Subcutaneous preadipocyte (primary cell): ENCODE measurements around the gene ALDOC. TPM values are rescaled to one million over a fixed set of nuclear protein-coding genes. Genes with fewer than 3 reads are reported as not detected.

Experiments
- total RNA-seq: library from RNA; depleted of rRNA; stranded (reverse); fragments of >200 nt; gene quantifications from 2 replicates; pipeline ENCODE4 v1.2.3, GENCODE V29; 2012

ALDOC gene
- total RNA-seq, result 26.1 and 27.6 TPM in 2 replicates

DNA sequence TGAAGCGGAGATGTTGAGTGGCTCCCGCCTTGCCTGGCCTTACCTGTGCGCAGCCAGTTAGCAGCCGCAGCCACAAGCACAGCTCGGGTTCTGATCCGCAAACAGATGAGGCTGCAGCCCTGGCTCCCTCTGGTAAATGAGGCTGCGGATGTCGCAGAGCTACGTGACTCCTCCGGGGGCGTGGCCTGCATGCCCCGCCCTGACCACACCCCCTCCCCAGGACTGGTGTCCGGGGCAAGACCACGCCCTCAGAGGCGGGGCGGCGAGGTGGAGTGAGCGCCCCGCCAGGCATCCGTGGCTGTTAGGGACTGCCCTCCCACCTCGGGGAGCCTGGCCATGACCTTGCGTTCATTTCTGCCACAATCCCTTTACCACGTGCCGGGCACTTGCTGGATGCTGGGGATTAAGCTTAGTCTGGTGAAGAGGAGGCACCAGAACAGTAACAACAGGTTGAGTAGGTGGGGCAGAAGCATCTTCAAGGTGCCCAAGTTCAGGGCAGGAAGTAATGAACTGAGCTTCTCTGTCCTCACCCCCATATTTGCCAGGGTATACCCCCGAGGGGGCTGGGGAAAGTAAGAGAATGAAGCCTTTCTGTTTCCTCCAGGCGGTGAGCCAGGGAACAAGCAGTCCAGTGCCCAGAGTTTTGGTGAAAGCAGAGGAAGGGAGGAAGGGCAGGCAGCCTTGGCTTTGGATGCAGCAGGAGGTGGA is at the start of gene ALDOC:
Gene ALDOC, minus strand, starts transcription at position 138 of the 708 bp plus-strand sequence. CDS start 1,363 bp downstream, outside the sequence.

GRCh38 chr17:28613931-28614381 is 37.3 kb upstream of the ALDOC start, which contains the start of gene RSKR:
TSS of gene RSKR (minus strand) at chr17:28614185. CDS start at chr17:28614161, 24 bp downstream.

GRCh38 chr17:28598799-28599310 is 22.2 kb upstream of the ALDOC start, which contains the start of gene SPAG5:
TSS of gene SPAG5 (minus strand) at chr17:28599025. CDS start at chr17:28598946, 79 bp downstream.

GRCh38 chr17:28571361-28572122 is 5.2 kb downstream of the ALDOC start, which contains the start of gene PIGS:
TSS of gene PIGS (minus strand) at chr17:28571524. CDS start at chr17:28571496, 28 bp downstream.

DNA sequence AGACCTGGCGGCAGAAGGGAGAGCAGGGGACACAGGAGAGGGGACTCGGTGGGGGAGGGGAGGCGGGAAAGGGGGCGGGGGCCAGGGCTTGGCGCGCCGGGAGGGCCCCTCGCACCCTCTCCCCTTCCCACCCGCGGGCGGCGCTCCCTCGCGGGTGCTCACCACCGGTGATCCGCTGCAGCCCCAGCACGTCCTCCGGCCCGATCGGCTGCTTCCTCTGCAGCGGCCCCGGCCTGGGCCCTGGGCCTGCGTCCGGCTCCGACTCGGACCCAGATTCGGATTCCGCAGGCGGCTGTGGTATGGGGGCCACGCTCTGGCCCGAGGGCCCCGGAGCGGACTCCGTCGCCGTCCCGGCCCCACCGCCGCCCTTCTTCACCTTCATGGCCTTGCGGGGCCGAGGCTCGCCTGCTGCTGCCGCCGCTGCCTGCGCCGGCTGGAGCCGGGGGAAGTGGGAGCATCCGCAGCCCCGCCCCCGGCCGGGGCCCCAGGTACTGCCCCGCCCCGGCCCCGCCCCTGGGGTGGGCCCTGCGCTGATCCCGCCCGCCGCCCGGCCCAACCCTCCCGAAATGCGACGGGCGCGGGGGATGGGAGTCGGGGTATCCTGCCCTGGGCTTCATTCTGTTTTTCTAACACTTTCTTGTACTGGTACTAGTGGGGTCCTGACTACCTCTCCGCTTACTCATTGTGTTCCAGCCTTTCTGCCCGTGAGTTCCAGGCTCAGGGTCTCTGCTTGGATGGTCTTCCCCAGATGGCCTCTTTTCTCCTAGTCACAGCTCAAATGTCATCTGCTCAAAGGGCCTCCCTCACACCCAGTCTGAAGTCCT is 24.3 kb downstream of the ALDOC start, which contains the start of gene UNC119:
Gene UNC119, minus strand, starts transcription at position 449 of the 824 bp plus-strand sequence. Its CDS starts 67 bp downstream, at position 382.

Other genes starting within 250 kb of the ALDOC start
- gene IFT20, start 241.4 kb downstream of the ALDOC start, total RNA-seq, result 29.9 and 36.4 TPM in 2 replicates
- gene TNFAIP1, start 241.1 kb downstream of the ALDOC start, total RNA-seq, result 22.8 and 26.0 TPM in 2 replicates
- gene POLDIP2, start 219.4 kb downstream of the ALDOC start, total RNA-seq, result 80.5 and 81.9 TPM in 2 replicates
- not detected in 2 replicates for gene SEBOX, start 211.7 kb downstream of the ALDOC start, total RNA-seq
- not detected in 2 replicates for gene VTN, start 206.6 kb downstream of the ALDOC start, total RNA-seq
- 8.0 and 8.5 TPM in 2 replicates for gene SARM1, start 205.2 kb downstream of the ALDOC start, total RNA-seq
- 4.7 and 4.8 TPM in 2 replicates for gene SLC46A1, start 170.7 kb downstream of the ALDOC start, total RNA-seq
- not detected in 2 replicates for gene SLC13A2, start 103.3 kb downstream of the ALDOC start, total RNA-seq
- not detected in 2 replicates for gene FOXN1, start 70.5 kb downstream of the ALDOC start, total RNA-seq
- 15.4 and 17.8 TPM in 2 replicates for gene UNC119, start 24.3 kb downstream of the ALDOC start, total RNA-seq
- gene PIGS, start 5.4 kb downstream of the ALDOC start, total RNA-seq, result 34.2 and 42.0 TPM in 2 replicates
- gene SPAG5, start 22.1 kb upstream of the ALDOC start, total RNA-seq, result 32.3 and 47.3 TPM in 2 replicates
- gene RSKR, start 37.3 kb upstream of the ALDOC start, total RNA-seq, result 5.1 and 9.6 TPM in 2 replicates
- 135 and 175 TPM in 2 replicates for gene BLTP2, start 68.3 kb upstream of the ALDOC start, total RNA-seq
- 24.2 and 37.1 TPM in 2 replicates for gene SDF2, start 85.0 kb upstream of the ALDOC start, total RNA-seq
- gene SUPT6H, start 85.3 kb upstream of the ALDOC start, total RNA-seq, result 43.4 and 44.8 TPM in 2 replicates
- 1.4 and 1.8 TPM in 2 replicates for gene PROCA1, start 135.0 kb upstream of the ALDOC start, total RNA-seq
- gene RAB34, start 141.0 kb upstream of the ALDOC start, total RNA-seq, result 142 and 146 TPM in 2 replicates
- gene RPL23A, start 143.1 kb upstream of the ALDOC start, total RNA-seq, result 406 and 856 TPM in 2 replicates
- 3.1 and 4.0 TPM in 2 replicates for gene TLCD1, start 149.3 kb upstream of the ALDOC start, total RNA-seq
- gene NEK8, start 151.9 kb upstream of the ALDOC start, total RNA-seq, result 1.8 and 2.9 TPM in 2 replicates
- gene TRAF4, start 167.1 kb upstream of the ALDOC start, total RNA-seq, result 19.5 and 27.8 TPM in 2 replicates